PC-3 (cell line): ENCODE results near the gene ITCH. TPM values are rescaled to one million over a fixed set of nuclear protein-coding genes. Genes with fewer than 3 reads are reported as not detected.

Source experiments
- ATAC-seq: fragments of 200-7000 bp; cut with Tn5 transposase; 2 replicates; pipeline ENCODE4 v1.9.1; 2020; ENCODE audit warnings: mild to moderate bottlenecking, moderate library complexity
- BruUV-seq: library from RNA; stranded (reverse); fragments of 400-500 nt; replicated peaks from 2 replicates; lab custom pipeline; 2021; lab: Mats Ljungman, UMichigan
- CTCF ChIA-PET: fragments of 300-600 bp; sonication (Branson Sonifier 250); formaldehyde crosslinking; loops from one replicate; lab custom pipeline; 2022; ENCODE audit warnings: antibody characterized with exemption; lab: Charles Lee
- POLR2A ChIA-PET: fragments of 300-600 bp; sonication (Branson Sonifier 250); formaldehyde crosslinking; loops from one replicate; lab custom pipeline; 2022; ENCODE audit warnings: antibody characterized with exemption; ENCODE audit not compliant: unreplicated experiment; lab: Charles Lee
- DNase-seq: peaks from one replicate; pipeline ENCODE4 v3.0.0-alpha.2; 2015
- H2AFZ ChIP-seq: fragments of 300-600 bp; sonication (generic); 2 replicates; pipeline ENCODE4 v1.6.0; 2016; ENCODE audit warnings: antibody characterized with exemption, low read length
- H3F3A ChIP-seq: fragments of 300-600 bp; sonication (generic); one replicate; pipeline ENCODE4 v1.6.0; 2017; ENCODE audit warnings: antibody characterized with exemption, low read length, control low read depth, mild to moderate bottlenecking; ENCODE audit not compliant: unreplicated experiment
- H3K27ac ChIP-seq: fragments of 300-600 bp; sonication (generic); 2 replicates; pipeline ENCODE4 v1.5.1; 2016; ENCODE audit warnings: mild to moderate bottlenecking, low read length
- H3K27me3 ChIP-seq: fragments of 300-600 bp; sonication (generic); 2 replicates; pipeline ENCODE4 v1.6.1; 2016; ENCODE audit warnings: low read length, mixed read lengths
- H3K36me3 ChIP-seq: fragments of 300-600 bp; sonication (generic); 2 replicates; pipeline ENCODE4 v1.6.1; 2016; ENCODE audit warnings: low read depth, mixed run types, low read length, mixed read lengths
- H3K4me1 ChIP-seq: fragments of 300-600 bp; sonication (generic); 2 replicates; pipeline ENCODE4 v1.5.1; 2016; ENCODE audit warnings: low read length; ENCODE audit not compliant: insufficient read depth
- H3K4me2 ChIP-seq: fragments of 300-600 bp; sonication (generic); 2 replicates; pipeline ENCODE4 v1.6.0; 2016; ENCODE audit warnings: low read length
- H3K4me3 ChIP-seq: fragments of 300-600 bp; sonication (generic); 2 replicates; pipeline ENCODE4 v1.5.1; 2016; ENCODE audit warnings: mild to moderate bottlenecking, low read length, mixed read lengths
- H3K79me2 ChIP-seq: fragments of 300-600 bp; sonication (generic); 2 replicates; pipeline ENCODE4 v1.6.1; 2017; ENCODE audit warnings: low read length, mixed read lengths
- H3K9ac ChIP-seq: fragments of 300-600 bp; sonication (generic); 2 replicates; pipeline ENCODE4 v1.6.0; 2016; ENCODE audit warnings: mild to moderate bottlenecking, low read length
- H3K9me2 ChIP-seq: fragments of 300-600 bp; sonication (generic); replicated peaks from 2 replicates; pipeline ENCODE4 v1.6.1; 2016; ENCODE audit warnings: mixed run types, low read length, mixed read lengths
- H3K9me3 ChIP-seq: fragments of 300-600 bp; sonication (generic); 2 replicates; pipeline ENCODE4 v1.6.1; 2016; ENCODE audit warnings: low read length, mixed read lengths
- H4K20me1 ChIP-seq: fragments of 300-600 bp; sonication (generic); 2 replicates; pipeline ENCODE4 v1.6.1; 2016; ENCODE audit warnings: low read length, mixed read lengths
- EZH2 ChIP-seq: fragments of 300-600 bp; sonication (generic); IDR thresholded peaks from one replicate; pipeline ENCODE4 v1.6.1; 2017; ENCODE audit warnings: antibody characterized with exemption, mild to moderate bottlenecking, low read length; ENCODE audit not compliant: unreplicated experiment
- EZH2phosphoT487 ChIP-seq: fragments of 300-600 bp; sonication (generic); IDR thresholded peaks from 2 replicates; pipeline ENCODE4 v1.6.1; 2018; ENCODE audit warnings: mild to moderate bottlenecking, antibody characterized with exemption, low read length, borderline replicate concordance
- intact Hi-C: fragments of 100-400 bp; cut with micrococcal nuclease; formaldehyde crosslinking; loops from 2 replicates; pipeline ENCODE4 v1.9.0; 2023
- total RNA-seq: library from RNA; depleted of rRNA; stranded (reverse); fragments of >200 nt; gene quantifications from 2 replicates; pipeline ENCODE4 v1.2.3, GENCODE V29; 2014
- TF ChIP-seq, protein P1 (sequence below): fragments of 300-600 bp; sonication (generic); conservative IDR thresholded peaks from 2 replicates; pipeline ENCODE4 v1.5.1; 2017; ENCODE audit warnings: antibody characterized with exemption, low read depth, mild to moderate bottlenecking, low read length

ITCH gene
- total RNA-seq, 1 experiment from 2014 or later = 54.8 TPM

DNA sequence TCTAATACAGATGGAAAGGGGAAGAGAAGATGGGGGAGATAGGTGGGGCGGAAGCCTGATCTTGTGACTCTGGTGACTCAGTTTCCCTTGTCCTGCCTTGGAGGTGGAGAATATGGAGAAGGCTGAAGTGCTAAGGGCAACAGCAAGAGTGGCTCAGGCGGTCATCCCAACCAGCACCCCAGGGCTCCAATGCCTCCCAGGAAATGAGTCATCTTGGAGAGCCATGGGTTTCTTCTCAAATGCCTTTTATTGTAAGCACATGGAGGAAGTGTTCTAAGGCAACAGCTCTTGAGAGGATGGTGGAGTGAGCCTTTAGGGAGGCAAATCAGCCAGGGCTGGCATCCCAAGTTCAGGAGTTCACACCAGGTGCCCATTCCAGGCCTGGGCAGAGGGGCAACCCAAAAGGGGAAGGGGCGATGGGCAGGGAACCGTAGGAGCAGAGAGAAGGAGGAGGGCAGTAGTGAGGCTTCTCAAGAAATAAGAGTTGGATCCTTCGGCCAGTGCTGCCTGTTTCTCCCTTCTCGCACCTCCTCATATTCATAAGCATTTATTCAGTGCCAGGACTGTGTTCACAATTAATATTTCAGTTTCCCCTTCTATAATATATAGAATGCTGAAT is 46.8 kb upstream of the ITCH start:
- ATAC-seq (peak; percentile 14), DNase-seq (peak; percentile 78)
- Histone ChIP-seq H3K4me2 (peak overlapping the region; percentile 38), H3K9me2 (no peaks in the 10 kb centered on the region), H2AFZ (peak overlapping the region; percentile 63), H3F3A (no peaks in the 10 kb centered on the region), H3K36me3 (no peaks in the 10 kb centered on the region), H3K9ac (peak overlapping the region; percentile 54), H3K4me1 (peaks cover 48% of the 10 kb centered on the region), H3K27ac (peak overlapping the region; percentile 86), H3K4me3 (no peak overlapping the region), H3K9me3 (no peaks in the 10 kb centered on the region), H3K79me2 (no peaks in the 10 kb centered on the region), H4K20me1 (no peaks in the 10 kb centered on the region), H3K27me3 (no peaks in the 10 kb centered on the region)
- BruUV-seq = no TSS peak
- ChIA-PET POLR2A (no interaction called here), CTCF (no interaction called here)
- TF ChIP-seq EZH2phosphoT487 (no peak), EZH2 (no peak)
- TF ChIP-seq, protein P1, sequence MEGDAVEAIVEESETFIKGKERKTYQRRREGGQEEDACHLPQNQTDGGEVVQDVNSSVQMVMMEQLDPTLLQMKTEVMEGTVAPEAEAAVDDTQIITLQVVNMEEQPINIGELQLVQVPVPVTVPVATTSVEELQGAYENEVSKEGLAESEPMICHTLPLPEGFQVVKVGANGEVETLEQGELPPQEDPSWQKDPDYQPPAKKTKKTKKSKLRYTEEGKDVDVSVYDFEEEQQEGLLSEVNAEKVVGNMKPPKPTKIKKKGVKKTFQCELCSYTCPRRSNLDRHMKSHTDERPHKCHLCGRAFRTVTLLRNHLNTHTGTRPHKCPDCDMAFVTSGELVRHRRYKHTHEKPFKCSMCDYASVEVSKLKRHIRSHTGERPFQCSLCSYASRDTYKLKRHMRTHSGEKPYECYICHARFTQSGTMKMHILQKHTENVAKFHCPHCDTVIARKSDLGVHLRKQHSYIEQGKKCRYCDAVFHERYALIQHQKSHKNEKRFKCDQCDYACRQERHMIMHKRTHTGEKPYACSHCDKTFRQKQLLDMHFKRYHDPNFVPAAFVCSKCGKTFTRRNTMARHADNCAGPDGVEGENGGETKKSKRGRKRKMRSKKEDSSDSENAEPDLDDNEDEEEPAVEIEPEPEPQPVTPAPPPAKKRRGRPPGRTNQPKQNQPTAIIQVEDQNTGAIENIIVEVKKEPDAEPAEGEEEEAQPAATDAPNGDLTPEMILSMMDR = no peak; the same call in 1 of the 2 replicates
- intact Hi-C loops = no loop called here

DNA sequence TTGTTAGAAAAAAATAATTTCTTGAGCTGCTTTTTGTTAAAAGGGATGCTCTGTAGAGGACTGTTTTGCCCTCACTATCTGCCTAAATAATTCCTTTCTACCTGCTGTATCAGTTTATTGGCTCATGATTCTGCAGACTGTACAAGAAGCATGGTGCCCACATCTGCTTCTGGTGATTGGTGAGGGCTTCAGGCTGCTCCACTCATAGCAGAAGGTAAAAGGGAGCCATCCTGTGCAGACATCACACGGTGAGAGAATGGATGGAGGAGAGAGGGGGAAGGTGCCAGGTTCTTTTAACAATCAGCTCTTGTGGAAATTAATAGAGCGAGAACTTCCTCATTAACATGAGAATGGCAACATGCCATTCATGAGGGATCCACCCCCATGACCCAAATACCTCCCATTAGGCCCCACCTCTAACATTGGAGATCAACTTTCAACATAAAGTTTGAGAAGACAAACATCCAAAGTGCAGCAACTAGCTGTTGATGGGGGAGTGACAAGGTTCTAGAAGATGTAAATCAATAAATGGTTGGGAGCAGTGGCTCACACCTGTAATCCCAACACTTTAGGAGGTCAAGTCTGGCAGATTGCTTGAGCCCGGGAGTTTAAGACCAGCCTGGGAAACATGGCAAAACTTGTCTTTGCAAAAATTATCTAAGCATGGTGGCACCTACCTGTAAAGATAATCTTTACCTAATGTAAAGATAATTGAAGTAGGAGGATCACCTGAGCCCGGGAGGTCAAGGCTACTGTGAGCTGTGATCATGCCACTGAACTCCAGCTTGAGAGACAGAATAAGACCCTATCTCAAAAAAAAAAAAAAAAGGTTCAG is 44.2 kb upstream of the ITCH start:
- no peaks in the 10 kb centered on the region for H3K9me2 ChIP-seq
- H4K20me1 ChIP-seq = no peaks in the 10 kb centered on the region
- H3K4me1 ChIP-seq = peaks cover 36% of the 10 kb centered on the region
- TF ChIP-seq EZH2 (no peak), EZH2phosphoT487 (no peak)
- TF ChIP-seq, protein P1 = no peak
- no TSS peak for BruUV-seq
- no peaks in the 10 kb centered on the region for H3K9me3 ChIP-seq
- no peak overlapping the region for H3K4me2 ChIP-seq
- no peaks in the 10 kb centered on the region for H3K27me3 ChIP-seq
- no peak overlapping the region for H2AFZ ChIP-seq
- no peaks in the 10 kb centered on the region for H3K36me3 ChIP-seq
- no peak for ATAC-seq
- DNase-seq = no peak
- no peaks in the 10 kb centered on the region for H3K79me2 ChIP-seq
- H3K9ac ChIP-seq = no peak overlapping the region
- no peak overlapping the region for H3K4me3 ChIP-seq
- ChIA-PET POLR2A (no interaction called here), CTCF (no interaction called here)
- intact Hi-C loops = no loop called here
- no peaks in the 10 kb centered on the region for H3F3A ChIP-seq
- no peak overlapping the region for H3K27ac ChIP-seq

DNA sequence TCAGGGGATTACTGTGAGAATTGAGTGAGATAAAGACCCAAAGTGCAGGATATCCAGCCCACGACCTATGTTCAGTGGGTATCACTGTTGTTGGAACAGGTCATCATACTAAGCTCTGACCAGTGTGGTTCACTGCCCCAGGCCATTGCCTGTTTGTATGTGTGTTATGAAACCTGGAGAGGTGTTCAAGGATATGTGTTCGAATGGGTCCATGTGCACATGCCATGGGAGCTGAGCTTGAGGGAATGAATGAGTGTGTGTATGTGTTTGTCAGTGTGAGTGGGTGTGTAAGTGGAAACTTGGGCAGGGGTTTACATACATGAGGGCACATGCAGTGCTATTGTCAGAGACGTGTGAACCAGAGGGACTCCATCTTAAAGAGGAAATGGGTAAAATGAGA is 42.2 kb upstream of the ITCH start:
- BruUV-seq = no TSS peak
- H3K9me2 ChIP-seq = no peaks in the 10 kb centered on the region
- H3K4me1 ChIP-seq = peaks cover 19% of the 10 kb centered on the region
- DNase-seq = no peak
- H3K9ac ChIP-seq = no peak overlapping the region
- H3K79me2 ChIP-seq = no peaks in the 10 kb centered on the region
- no peaks in the 10 kb centered on the region for H3K9me3 ChIP-seq
- no peaks in the 10 kb centered on the region for H4K20me1 ChIP-seq
- H3K27me3 ChIP-seq = no peaks in the 10 kb centered on the region
- CTCF ChIA-PET = no interaction called here
- no peak overlapping the region for H3K4me2 ChIP-seq
- H3K27ac ChIP-seq = no peak overlapping the region
- H3K4me3 ChIP-seq = no peak overlapping the region
- intact Hi-C loops = no loop called here
- no peak overlapping the region for H2AFZ ChIP-seq
- POLR2A ChIA-PET = no interaction called here
- H3K36me3 ChIP-seq = no peaks in the 10 kb centered on the region
- no peak for ATAC-seq
- H3F3A ChIP-seq = no peaks in the 10 kb centered on the region
- TF ChIP-seq, protein P1 = no peak
- TF ChIP-seq EZH2 (no peak), EZH2phosphoT487 (no peak)
